Stimulated activated CD8-positive, alpha-beta memory T cell treated with anti-CD3 and anti-CD28 coated beads, Interleukin-15, amount 100 ng/mL, for 24 hours (primary cell): ENCODE data around the gene TTLL12.

Experiments used
- DNase-seq: peaks from one replicate; pipeline ENCODE4 v3.0.0-alpha.2; 2020; ENCODE audit warnings: low read depth

The TTLL12 gene

DNA sequence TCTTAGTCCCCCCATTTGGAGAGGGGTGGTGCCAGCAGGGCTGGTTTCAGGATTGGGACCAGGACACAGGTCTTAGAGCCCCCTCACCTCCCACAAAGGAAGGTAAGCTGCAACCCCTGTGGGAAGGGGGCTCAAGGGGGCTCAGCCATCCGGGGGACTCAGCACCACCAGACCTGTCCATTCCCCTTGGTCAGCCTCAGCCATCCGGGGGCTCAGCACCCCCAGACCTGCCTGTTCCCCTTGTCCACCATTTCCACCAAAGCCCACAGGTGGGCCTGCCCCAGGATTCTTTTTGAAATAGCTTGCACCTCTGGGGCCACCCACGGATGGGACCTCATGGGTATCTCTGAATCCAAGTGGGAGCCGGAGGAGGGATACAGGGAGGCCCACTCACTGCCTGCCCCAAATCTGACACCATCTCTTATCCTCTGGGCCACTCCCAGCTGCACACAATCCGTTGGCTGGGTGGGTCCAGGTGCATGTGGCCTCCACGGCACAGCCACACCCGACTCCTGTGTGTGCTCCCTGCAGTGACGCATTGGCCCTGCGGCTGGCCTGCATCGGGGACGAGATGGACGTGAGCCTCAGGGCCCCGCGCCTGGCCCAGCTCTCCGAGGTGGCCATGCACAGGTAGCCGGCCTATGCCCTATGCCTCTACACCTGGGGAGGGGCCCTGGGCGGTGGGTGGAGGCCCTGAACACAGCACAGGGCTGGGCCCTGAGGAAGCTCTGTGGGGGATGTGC is 59.6 kb downstream of the TTLL12 start:
- no peak for DNase-seq

DNA sequence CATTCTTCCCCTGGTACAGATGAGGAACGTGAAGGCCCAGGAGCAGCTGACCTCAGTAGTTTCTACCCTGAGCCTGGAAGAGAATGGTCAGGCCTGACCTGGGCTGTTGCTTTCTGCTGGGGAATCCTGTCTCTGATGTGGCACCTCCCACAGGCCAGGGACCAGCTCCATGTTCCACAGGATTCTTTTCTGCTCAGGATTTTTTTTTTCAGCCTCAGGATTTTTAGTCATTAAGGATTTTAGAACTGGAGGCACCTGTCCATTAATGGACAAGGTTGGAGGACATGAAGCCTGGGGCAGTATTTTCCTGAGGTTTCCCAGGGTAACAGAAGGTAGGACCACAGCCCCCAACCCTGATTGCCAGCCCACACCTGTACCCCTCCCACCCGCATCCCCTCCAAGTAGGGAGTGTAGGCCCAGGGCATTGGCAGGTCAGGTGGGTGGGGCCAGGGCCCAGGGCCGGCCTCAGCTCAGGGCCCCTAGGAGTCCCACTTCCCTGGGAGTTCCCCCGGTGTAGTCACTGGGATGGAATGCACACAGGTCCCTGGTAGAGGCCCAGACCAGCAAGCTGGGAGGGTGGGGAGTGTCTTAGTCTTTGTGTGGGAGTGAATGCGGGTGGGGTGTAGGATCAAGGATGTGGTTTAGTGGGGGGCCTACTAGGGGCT is 60.3 kb downstream of the TTLL12 start:
- no peak for DNase-seq

DNA sequence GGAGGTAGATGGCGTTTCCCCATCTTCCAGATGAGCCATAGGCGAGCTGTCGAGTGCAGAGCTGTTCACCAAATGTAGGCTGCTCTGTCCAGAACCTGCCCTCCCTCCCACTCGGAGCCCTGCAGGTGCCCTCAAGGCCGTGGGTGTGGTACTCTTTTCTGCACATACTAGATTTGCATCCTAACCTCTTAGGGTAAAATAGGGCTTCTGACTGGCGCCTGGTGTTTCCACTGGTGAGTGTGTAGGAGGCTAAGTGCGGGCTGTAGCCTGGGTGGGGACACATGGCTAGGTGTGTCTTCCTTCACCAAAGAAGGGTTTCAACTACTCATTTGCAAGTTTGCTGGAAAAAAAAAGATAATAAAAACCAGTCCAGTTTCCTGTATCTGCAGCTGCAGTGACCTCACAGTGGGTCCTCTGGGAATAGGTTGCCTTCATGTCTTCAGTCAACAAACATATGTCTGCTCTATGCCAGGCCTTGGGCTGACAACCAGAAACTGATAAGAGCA is 67.9 kb downstream of the TTLL12 start:
- no peak for DNase-seq

DNA sequence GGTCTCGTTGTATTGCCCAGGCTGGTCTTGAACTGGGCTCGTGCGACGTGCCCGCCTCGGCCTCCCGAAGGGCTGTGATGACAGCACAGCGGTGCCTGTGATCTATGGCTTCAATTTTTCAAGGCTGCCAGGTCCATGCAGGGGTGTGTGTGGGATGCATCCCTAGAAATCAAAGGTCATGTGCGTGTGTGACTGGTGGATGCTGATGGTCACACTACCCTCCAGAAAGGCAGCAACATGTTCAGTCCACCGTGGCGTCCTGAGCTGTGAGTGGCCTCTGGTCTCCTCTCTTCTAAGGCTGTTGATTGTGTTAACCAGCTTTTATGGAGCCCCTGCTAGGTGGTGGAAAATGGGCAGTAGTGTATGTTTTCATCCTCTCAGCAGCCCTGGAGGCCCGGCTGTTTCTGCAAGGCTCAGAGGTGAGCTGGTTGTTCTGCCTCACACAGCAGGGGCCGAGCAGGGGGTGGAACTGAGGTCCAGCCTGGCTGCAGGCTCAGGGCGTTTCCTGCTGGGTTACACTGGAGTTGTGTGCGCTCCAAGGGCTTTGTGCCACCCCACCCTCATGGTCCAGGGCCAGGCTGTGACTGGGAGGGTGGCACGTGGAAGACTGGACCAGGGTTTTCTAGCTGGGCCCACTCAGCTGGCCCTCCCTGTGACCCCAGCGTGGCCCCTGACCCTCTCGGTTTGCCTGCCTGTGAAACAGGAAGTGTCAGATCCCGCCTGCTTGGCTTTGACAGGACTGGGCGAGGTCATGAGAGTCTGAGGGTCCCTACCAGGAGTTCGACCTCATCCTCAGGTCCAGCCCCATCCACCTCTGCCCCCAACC is 68.7 kb downstream of the TTLL12 start:
- DNase-seq = no peak

DNA sequence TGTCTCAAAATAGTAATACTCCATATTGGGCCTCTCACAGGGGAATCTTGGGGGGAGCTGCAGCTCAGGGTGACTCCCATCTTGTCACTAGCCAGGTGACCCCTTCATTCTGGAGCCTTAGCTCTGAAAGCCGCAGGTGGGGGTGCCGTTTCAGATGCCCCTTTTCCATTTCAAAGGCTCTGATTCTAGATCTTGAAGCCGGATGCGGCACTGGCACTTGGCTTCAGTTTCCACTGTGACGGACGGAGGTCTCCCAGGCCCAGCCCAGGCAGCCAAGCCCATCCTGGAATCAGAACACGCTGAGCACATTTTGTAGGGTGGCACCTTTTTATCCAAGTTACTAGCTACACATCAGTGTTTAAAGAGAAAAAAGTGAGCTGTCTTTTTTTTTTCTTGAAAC is 70.0 kb downstream of the TTLL12 start:
- DNase-seq = no peak
